ENCODE results near the gene ACVR1. TPM values are rescaled to one million over a fixed set of nuclear protein-coding genes. Genes with fewer than 3 reads are reported as not detected.

The ACVR1 gene
- total and polyA plus RNA-seq, 2 experiments from 2014 or later = 8.9 to 21.5 TPM

- no peak for TF ChIP-seq ZNF462 (CRISPR knock-in tag; IDR thresholded peaks at IDR 0.05)
- TF ChIP-seq JUNB (IDR thresholded peaks at IDR 0.05; ENCODE audit: unreplicated experiment) = no peak
- TF ChIP-seq POLR2AphosphoS5 (IDR thresholded peaks at IDR 0.05; ENCODE audit: low read depth) = no peak
Observed at GRCh38 chr2:157899125-157899839, 23.2 kb upstream of the ACVR1 start (continued).

GRCh38 chr2:157898591-157898996 is 22.5 kb upstream of the ACVR1 start:
- ATAC-seq = no peak
- no peak for TF ChIP-seq POLR2AphosphoS5 (IDR thresholded peaks at IDR 0.05; ENCODE audit: low read depth)
- no peak for TF ChIP-seq STAT1 (IDR thresholded peaks at IDR 0.05; ENCODE audit: unreplicated experiment)
- no peak for TF ChIP-seq ZNF114 (CRISPR knock-in tag; IDR thresholded peaks at IDR 0.05)
- no peak for TF ChIP-seq EZH2phosphoT487 (IDR thresholded peaks at IDR 0.05; ENCODE audit: unreplicated experiment)
- TF ChIP-seq NANOG (IDR thresholded peaks at IDR 0.05; ENCODE audit: borderline replicate concordance) = no peak
- no peak for TF ChIP-seq EZH2 (IDR thresholded peaks at IDR 0.05; ENCODE audit: low read depth, unreplicated experiment)
- TF ChIP-seq, protein P1, sequence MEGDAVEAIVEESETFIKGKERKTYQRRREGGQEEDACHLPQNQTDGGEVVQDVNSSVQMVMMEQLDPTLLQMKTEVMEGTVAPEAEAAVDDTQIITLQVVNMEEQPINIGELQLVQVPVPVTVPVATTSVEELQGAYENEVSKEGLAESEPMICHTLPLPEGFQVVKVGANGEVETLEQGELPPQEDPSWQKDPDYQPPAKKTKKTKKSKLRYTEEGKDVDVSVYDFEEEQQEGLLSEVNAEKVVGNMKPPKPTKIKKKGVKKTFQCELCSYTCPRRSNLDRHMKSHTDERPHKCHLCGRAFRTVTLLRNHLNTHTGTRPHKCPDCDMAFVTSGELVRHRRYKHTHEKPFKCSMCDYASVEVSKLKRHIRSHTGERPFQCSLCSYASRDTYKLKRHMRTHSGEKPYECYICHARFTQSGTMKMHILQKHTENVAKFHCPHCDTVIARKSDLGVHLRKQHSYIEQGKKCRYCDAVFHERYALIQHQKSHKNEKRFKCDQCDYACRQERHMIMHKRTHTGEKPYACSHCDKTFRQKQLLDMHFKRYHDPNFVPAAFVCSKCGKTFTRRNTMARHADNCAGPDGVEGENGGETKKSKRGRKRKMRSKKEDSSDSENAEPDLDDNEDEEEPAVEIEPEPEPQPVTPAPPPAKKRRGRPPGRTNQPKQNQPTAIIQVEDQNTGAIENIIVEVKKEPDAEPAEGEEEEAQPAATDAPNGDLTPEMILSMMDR (conservative IDR thresholded peaks at IDR 0.05; ENCODE audit: low read depth in 2 of 2) = no peak
- TF ChIP-seq, protein P2, sequence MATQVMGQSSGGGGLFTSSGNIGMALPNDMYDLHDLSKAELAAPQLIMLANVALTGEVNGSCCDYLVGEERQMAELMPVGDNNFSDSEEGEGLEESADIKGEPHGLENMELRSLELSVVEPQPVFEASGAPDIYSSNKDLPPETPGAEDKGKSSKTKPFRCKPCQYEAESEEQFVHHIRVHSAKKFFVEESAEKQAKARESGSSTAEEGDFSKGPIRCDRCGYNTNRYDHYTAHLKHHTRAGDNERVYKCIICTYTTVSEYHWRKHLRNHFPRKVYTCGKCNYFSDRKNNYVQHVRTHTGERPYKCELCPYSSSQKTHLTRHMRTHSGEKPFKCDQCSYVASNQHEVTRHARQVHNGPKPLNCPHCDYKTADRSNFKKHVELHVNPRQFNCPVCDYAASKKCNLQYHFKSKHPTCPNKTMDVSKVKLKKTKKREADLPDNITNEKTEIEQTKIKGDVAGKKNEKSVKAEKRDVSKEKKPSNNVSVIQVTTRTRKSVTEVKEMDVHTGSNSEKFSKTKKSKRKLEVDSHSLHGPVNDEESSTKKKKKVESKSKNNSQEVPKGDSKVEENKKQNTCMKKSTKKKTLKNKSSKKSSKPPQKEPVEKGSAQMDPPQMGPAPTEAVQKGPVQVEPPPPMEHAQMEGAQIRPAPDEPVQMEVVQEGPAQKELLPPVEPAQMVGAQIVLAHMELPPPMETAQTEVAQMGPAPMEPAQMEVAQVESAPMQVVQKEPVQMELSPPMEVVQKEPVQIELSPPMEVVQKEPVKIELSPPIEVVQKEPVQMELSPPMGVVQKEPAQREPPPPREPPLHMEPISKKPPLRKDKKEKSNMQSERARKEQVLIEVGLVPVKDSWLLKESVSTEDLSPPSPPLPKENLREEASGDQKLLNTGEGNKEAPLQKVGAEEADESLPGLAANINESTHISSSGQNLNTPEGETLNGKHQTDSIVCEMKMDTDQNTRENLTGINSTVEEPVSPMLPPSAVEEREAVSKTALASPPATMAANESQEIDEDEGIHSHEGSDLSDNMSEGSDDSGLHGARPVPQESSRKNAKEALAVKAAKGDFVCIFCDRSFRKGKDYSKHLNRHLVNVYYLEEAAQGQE (IDR thresholded peaks at IDR 0.05; ENCODE audit: unreplicated experiment) = no peak
- no peak for TF ChIP-seq ZNF331 (CRISPR knock-in tag; IDR thresholded peaks at IDR 0.05; ENCODE audit: low read depth)
- no peak for TF ChIP-seq JUNB (IDR thresholded peaks at IDR 0.05; ENCODE audit: unreplicated experiment)
- TF ChIP-seq CREB1 (CRISPR knock-in tag; IDR thresholded peaks at IDR 0.05; ENCODE audit: low read depth) = no peak

More at GRCh38 chr2:157898591-157898996, 22.5 kb upstream of the ACVR1 start:
- Histone ChIP-seq H3K27ac (ENCODE audit: low read depth) (no peak overlapping the region), H3K4me1 (ENCODE audit: insufficient read depth) (peaks cover 37% of the 10 kb centered on the region), H4K20me1 (replicated peaks; ENCODE audit: insufficient read depth) (no peaks in the 10 kb centered on the region), H3K36me3 (ENCODE audit: insufficient read depth) (no peaks in the 10 kb centered on the region), H3K4me3 (no peak overlapping the region), H3K27me3 (ENCODE audit: insufficient read depth) (no peaks in the 10 kb centered on the region), H3K79me2 (replicated peaks; ENCODE audit: insufficient read depth) (no peaks in the 10 kb centered on the region), H3K4me2 (no peak overlapping the region), H2AFZ (no peak overlapping the region), H3F3A (replicated peaks; ENCODE audit: low read depth) (no peaks in the 10 kb centered on the region), H3K9me2 (ENCODE audit: insufficient read depth) (0 out of 2 replicates have a peak, but pooled peaks cover 4% of the 10 kb centered on the region)
- DNase-seq (ENCODE audit: low spot score) = no peak
- H3K27me3 Mint-ChIP-seq (ENCODE audit: insufficient read depth, low read depth, poor library complexity) = peaks cover 4% of the 10 kb centered on the region
- H3K4me3 Mint-ChIP-seq = no peak overlapping the region
- H3K9me3 Mint-ChIP-seq = no peaks in the 10 kb centered on the region
- no peaks in the 10 kb centered on the region for H3K36me3 Mint-ChIP-seq (ENCODE audit: low read depth)
- peaks cover 40% of the 10 kb centered on the region for H3K4me1 Mint-ChIP-seq
- H3K27ac Mint-ChIP-seq = no peak overlapping the region

Measured in GM23338 (cell line).